Measurements from ENCODE around the gene SMARCAD1.

Gene SMARCAD1

GRCh38 chr4:94160774-94161173 is 46.9 kb upstream of the SMARCAD1 start:
- POLR2A ChIA-PET: no interaction called here

GRCh38 chr4:94165256-94165655 is 42.4 kb upstream of the SMARCAD1 start:
- Histone ChIP-seq H3K4me3 (ENCODE audit: low read depth, low read length) (no peak overlapping the region), H3K9me3 (ENCODE audit: control insufficient read depth, insufficient read depth, low read depth, low read length) (no peaks in the 10 kb centered on the region), H3K4me1 (ENCODE audit: control insufficient read depth, insufficient read depth, low read length) (no peaks in the 10 kb centered on the region), H3K27ac (ENCODE audit: extremely low read depth, low read depth, low read length) (no peak overlapping the region), H3K36me3 (ENCODE audit: control insufficient read depth in 2 of 2, insufficient read depth in 1 of 2, low read length in 2 of 2) (no peaks in the 10 kb centered on the region)
- CTCF ChIA-PET: interaction anchor here (0.6 kb wide), 1 partner anchor 32 kb away, joined by 3 read pairs; no protein-coding TSS in a partner anchor
- POLR2A ChIA-PET: no interaction called here
- TF ChIP-seq ZNF169 (tag by site-specific recombination; IDR thresholded peaks at IDR 0.05) (no peak), ZBTB10 (tag by site-specific recombination; IDR thresholded peaks at IDR 0.05) (no peak), ZBTB21 (tag by site-specific recombination; IDR thresholded peaks at IDR 0.05) (no peak), KLF1 (tag by site-specific recombination; IDR thresholded peaks at IDR 0.05) (no peak), ZNF548 (tag by site-specific recombination; IDR thresholded peaks at IDR 0.05) (no peak), ZNF707 (tag by site-specific recombination; IDR thresholded peaks at IDR 0.05) (no peak), ZSCAN23 (tag by site-specific recombination; IDR thresholded peaks at IDR 0.05) (no peak), ZNF830 (tag by site-specific recombination; IDR thresholded peaks at IDR 0.05; ENCODE audit: low read depth) (no peak), ZBTB20 (tag by site-specific recombination; IDR thresholded peaks at IDR 0.05) (no peak), OVOL3 (tag by site-specific recombination; IDR thresholded peaks at IDR 0.05) (no peak), ZNF302 (tag by site-specific recombination; IDR thresholded peaks at IDR 0.05; ENCODE audit: low read depth) (no peak)

More at GRCh38 chr4:94160774-94161173, 46.9 kb upstream of the SMARCAD1 start:
- Histone ChIP-seq H3K4me3 (ENCODE audit: low read depth, low read length) (no peak overlapping the region), H3K4me1 (ENCODE audit: control insufficient read depth, insufficient read depth, low read length) (no peaks in the 10 kb centered on the region), H3K27ac (ENCODE audit: extremely low read depth, low read depth, low read length) (no peak overlapping the region), H3K36me3 (ENCODE audit: control insufficient read depth in 2 of 2, insufficient read depth in 1 of 2, low read length in 2 of 2) (no peaks in the 10 kb centered on the region), H3K9me3 (ENCODE audit: control insufficient read depth, insufficient read depth, low read depth, low read length) (no peaks in the 10 kb centered on the region)
- CTCF ChIA-PET: interaction anchor here (1.6 kb wide), 1 partner anchor 11 kb away, joined by 7 read pairs; no protein-coding TSS in a partner anchor
- TF ChIP-seq ZNF140 (tag by site-specific recombination; IDR thresholded peaks at IDR 0.05) (no peak), ZNF621 (tag by site-specific recombination; IDR thresholded peaks at IDR 0.05) (no peak), ZBTB11 (tag by site-specific recombination; conservative IDR thresholded peaks at IDR 0.05; ENCODE audit: low read depth) (no peak), ZNF544 (tag by site-specific recombination; IDR thresholded peaks at IDR 0.05) (no peak), ZNF654 (tag by site-specific recombination; IDR thresholded peaks at IDR 0.05; ENCODE audit: low read depth) (no peak), ZSCAN4 (tag by site-specific recombination; IDR thresholded peaks at IDR 0.05) (no peak), ZNF521 (tag by site-specific recombination; IDR thresholded peaks at IDR 0.05) (no peak), ZSCAN5A (tag by site-specific recombination; IDR thresholded peaks at IDR 0.05) (no peak), ZNF561 (tag by site-specific recombination; IDR thresholded peaks at IDR 0.05; ENCODE audit: borderline replicate concordance) (no peak), ZNF132 (tag by site-specific recombination; IDR thresholded peaks at IDR 0.05; ENCODE audit: borderline replicate concordance) (no peak), ZNF175 (tag by site-specific recombination; IDR thresholded peaks at IDR 0.05) (no peak), ZNF426 (tag by site-specific recombination; IDR thresholded peaks at IDR 0.05) (no peak), ZNF184 (tag by site-specific recombination; IDR thresholded peaks at IDR 0.05) (no peak), ZNF843 (tag by site-specific recombination; IDR thresholded peaks at IDR 0.05) (no peak), ZNF266 (tag by site-specific recombination; IDR thresholded peaks at IDR 0.05; ENCODE audit: low read depth) (no peak)
